Thyroid gland (tissue), 4 donors: Measurements from ENCODE around the gene PDE8A. TPM values are rescaled to one million over a fixed set of nuclear protein-coding genes. Genes with fewer than 3 reads are reported as not detected.

Experiments used
- DNase-seq, 2 donors: peaks; one replicate each; pipeline ENCODE4 v3.0.0-alpha.2; 2019
- H3K27ac ChIP-seq, 3 donors: fragments of 200-600 bp; sonication (generic); 1 replicate in 2 of 3; 2 replicates in 1 of 3; pipeline ENCODE4 v1.5.1; 2016 to 2019; ENCODE audit warnings: mild to moderate bottlenecking in 1 of 3, moderate library complexity in 1 of 3
- H3K27me3 ChIP-seq: fragments of 200-600 bp; sonication (generic); one replicate; pipeline ENCODE4 v1.5.1; 2019
- H3K36me3 ChIP-seq, 2 donors: fragments of 200-600 bp; sonication (generic); one replicate each; pipeline ENCODE4 v1.5.1; 2016 to 2019
- H3K4me1 ChIP-seq, 2 donors: fragments of 200-600 bp; sonication (generic); one replicate each; pipeline ENCODE4 v1.5.1; 2017 to 2019
- H3K4me3 ChIP-seq, 3 donors: fragments of 200-600 bp; sonication (generic); replicated peaks in 1 of 3; 1 replicate in 2 of 3; 2 replicates in 1 of 3; pipeline ENCODE4 v1.5.1; 2016; ENCODE audit warnings: mild to moderate bottlenecking in 1 of 3
- H3K9me3 ChIP-seq: fragments of 200-600 bp; sonication (generic); one replicate; pipeline ENCODE4 v1.5.1; 2017
- POLR2A ChIP-seq, 2 donors: fragments of 450-650 bp; IDR thresholded peaks; one replicate each; pipeline ENCODE4 v1.6.1; 2017; ENCODE audit warnings: antibody characterized with exemption in 2 of 2, mild to moderate bottlenecking in 2 of 2, moderate library complexity in 1 of 2
- WGBS, 2 donors: methylation state at CpG; one replicate each; pipeline ENCODE4 v1.1.5; 2017; 5-methylcytosine and 5-hydroxymethylcytosine counted together
- intact Hi-C: fragments of 100-400 bp; cut with DNase I; formaldehyde crosslinking; loops from one replicate; pipeline ENCODE4 v1.15.1; 2023
- total RNA-seq, 4 donors: library from RNA; depleted of rRNA; stranded (reverse); fragments of >200 nt; gene quantifications; one replicate each; pipeline ENCODE4 v1.2.3, GENCODE V29; 2016
- TF ChIP-seq, protein P1 (sequence below), 6 experiments: fragments of 200-600 bp in 3 of 6; fragments of 450-650 bp in 3 of 6; sonication (generic) in 3 of 6; IDR thresholded peaks; one replicate each; pipeline ENCODE4 v1.5.1; 2016 to 2019; ENCODE audit warnings: antibody characterized with exemption in 6 of 6, mild to moderate bottlenecking in 2 of 6, inconsistent platforms in 1 of 6, moderate library complexity in 1 of 6

PDE8A gene
- total RNA-seq, 4 donors from 2014 or later: 31.6 to 52.1 (median 35.2) TPM

GRCh38 chr15:85162237-85162636 lies 180.6 kb downstream of the PDE8A start:
- Histone ChIP-seq H3K36me3 (no peaks in the 10 kb centered on the region), H3K4me3 (no peak overlapping the region), H3K27me3 (no peaks in the 10 kb centered on the region), H3K27ac (no peak overlapping the region), H3K4me1 (no peaks in the 10 kb centered on the region), H3K9me3 (no peaks in the 10 kb centered on the region)
- no peak for DNase-seq
- TF ChIP-seq, protein P1, sequence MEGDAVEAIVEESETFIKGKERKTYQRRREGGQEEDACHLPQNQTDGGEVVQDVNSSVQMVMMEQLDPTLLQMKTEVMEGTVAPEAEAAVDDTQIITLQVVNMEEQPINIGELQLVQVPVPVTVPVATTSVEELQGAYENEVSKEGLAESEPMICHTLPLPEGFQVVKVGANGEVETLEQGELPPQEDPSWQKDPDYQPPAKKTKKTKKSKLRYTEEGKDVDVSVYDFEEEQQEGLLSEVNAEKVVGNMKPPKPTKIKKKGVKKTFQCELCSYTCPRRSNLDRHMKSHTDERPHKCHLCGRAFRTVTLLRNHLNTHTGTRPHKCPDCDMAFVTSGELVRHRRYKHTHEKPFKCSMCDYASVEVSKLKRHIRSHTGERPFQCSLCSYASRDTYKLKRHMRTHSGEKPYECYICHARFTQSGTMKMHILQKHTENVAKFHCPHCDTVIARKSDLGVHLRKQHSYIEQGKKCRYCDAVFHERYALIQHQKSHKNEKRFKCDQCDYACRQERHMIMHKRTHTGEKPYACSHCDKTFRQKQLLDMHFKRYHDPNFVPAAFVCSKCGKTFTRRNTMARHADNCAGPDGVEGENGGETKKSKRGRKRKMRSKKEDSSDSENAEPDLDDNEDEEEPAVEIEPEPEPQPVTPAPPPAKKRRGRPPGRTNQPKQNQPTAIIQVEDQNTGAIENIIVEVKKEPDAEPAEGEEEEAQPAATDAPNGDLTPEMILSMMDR (IDR thresholded peaks at IDR 0.05): no peak
- TF ChIP-seq POLR2A (IDR thresholded peaks at IDR 0.05): no peak
- 100% methylated on average over 1 of the region's 1 CpG for WGBS, 2 donors
- intact Hi-C loops: no loop called here

DNA sequence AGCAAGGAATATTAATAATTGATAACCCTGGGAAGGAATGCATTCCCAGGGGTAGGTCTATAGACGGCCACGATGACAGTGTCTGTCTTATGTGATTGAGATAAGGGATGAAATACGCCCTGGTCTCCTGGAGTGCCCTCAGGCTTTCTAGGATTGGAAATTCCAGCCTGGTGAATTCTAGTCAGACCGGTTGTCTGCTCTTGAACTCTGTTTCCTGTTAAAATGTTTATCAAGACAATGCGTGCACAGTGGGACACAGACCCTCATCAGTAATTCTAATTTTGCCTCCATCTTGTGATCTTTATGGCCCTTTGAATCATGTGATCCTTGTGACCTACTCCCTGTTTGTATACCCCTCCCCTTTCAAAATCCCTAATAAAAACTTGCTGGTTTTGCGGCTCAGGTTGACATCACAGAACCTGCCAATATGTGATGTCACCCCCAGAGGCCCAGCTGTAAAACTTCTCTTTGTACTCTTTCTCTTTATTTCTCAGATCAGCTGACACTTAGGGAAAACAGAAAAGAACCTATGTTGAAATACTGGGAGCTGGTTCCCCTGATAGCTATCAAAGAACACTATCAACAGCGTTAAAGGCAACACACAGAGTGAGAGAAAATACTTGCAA lies 183.3 kb downstream of the PDE8A start:
- H3K27ac ChIP-seq: no peak overlapping the region
- no peak for DNase-seq
- WGBS, 2 donors: 63 to 65% methylated on average over 7 of the region's 7 CpGs

GRCh38 chr15:85167568-85167967 lies 185.9 kb downstream of the PDE8A start:
- Histone ChIP-seq H3K4me3 (no peak overlapping the region), H3K27ac (no peak overlapping the region), H3K27me3 (no peaks in the 10 kb centered on the region), H3K36me3 (no peaks in the 10 kb centered on the region), H3K9me3 (no peaks in the 10 kb centered on the region), H3K4me1 (no peaks in the 10 kb centered on the region)
- no peak for DNase-seq
- intact Hi-C loops: no loop called here
- 80 to 85% methylated on average over 4 of the region's 4 CpGs for WGBS, 2 donors
- TF ChIP-seq, protein P1 (IDR thresholded peaks at IDR 0.05): no peak
- TF ChIP-seq POLR2A (IDR thresholded peaks at IDR 0.05): no peak

More for the DNA sequence above, 183.3 kb downstream of the PDE8A start:
- intact Hi-C loops: no loop called here
- Histone ChIP-seq H3K36me3 (no peaks in the 10 kb centered on the region), H3K4me3 (no peak overlapping the region), H3K27me3 (no peaks in the 10 kb centered on the region), H3K9me3 (no peaks in the 10 kb centered on the region), H3K4me1 (no peaks in the 10 kb centered on the region)
- TF ChIP-seq, protein P1 (IDR thresholded peaks at IDR 0.05): no peak
- no peak for TF ChIP-seq POLR2A (IDR thresholded peaks at IDR 0.05)

- no peaks in the 10 kb centered on the region for H3K4me1 ChIP-seq
- no peak overlapping the region for H3K27ac ChIP-seq
- peak; percentile 85 to 89 for DNase-seq
- TF ChIP-seq, protein P1 (IDR thresholded peaks at IDR 0.05): peak in 5 of 6 experiments; percentile 39 to 63 (median 60)
- TF ChIP-seq POLR2A (IDR thresholded peaks at IDR 0.05): peak in 1 of 2 donors; percentile 23
- no peaks in the 10 kb centered on the region for H3K27me3 ChIP-seq
- intact Hi-C loops: no loop called here
- peak overlapping the region in 1 of 3 donors; percentile 18 for H3K4me3 ChIP-seq
- H3K9me3 ChIP-seq: no peaks in the 10 kb centered on the region
- H3K36me3 ChIP-seq: no peaks in the 10 kb centered on the region
- 7 to 9% methylated on average over 16 to 20 of the region's 20 CpGs for WGBS, 2 donors
Observed at GRCh38 chr15:85168642-85169173, 187.1 kb downstream of the PDE8A start.

- H3K4me1 ChIP-seq: no peaks in the 10 kb centered on the region
- intact Hi-C loops: loop anchor here (10.0 kb wide), 1 partner anchor 217 kb away; no protein-coding TSS in a partner anchor
- H3K4me3 ChIP-seq: no peak overlapping the region
- no peak overlapping the region for H3K27ac ChIP-seq
- no peaks in the 10 kb centered on the region for H3K27me3 ChIP-seq
- no peaks in the 10 kb centered on the region for H3K36me3 ChIP-seq
- TF ChIP-seq POLR2A (IDR thresholded peaks at IDR 0.05): no peak
- TF ChIP-seq, protein P1 (IDR thresholded peaks at IDR 0.05): no peak
- no peak for DNase-seq
- WGBS, 2 donors: 91% methylated on average over 4 of the region's 4 CpGs
- H3K9me3 ChIP-seq: no peaks in the 10 kb centered on the region
Observed at GRCh38 chr15:85171736-85172135, 190.1 kb downstream of the PDE8A start.
